H1 (cell line): Measurements from ENCODE around the gene POLR1G. TPM values are rescaled to one million over a fixed set of nuclear protein-coding genes. Genes with fewer than 3 reads are reported as not detected.

Source experiments
- CTCF ChIA-PET: fragments of 300-600 bp; sonication (Branson Sonifier 250); formaldehyde crosslinking; loops from one replicate; lab custom pipeline; 2021; ENCODE audit not compliant: partially characterized antibody; lab: Charles Lee
- POLR2A ChIA-PET: fragments of 300-600 bp; sonication (Branson Sonifier 250); formaldehyde crosslinking; loops from one replicate; lab custom pipeline; 2021; ENCODE audit warnings: inconsistent platforms; ENCODE audit not compliant: partially characterized antibody; lab: Charles Lee
- DNase-seq, 2 experiments: peaks; one replicate each; pipeline versions ENCODE4 v3.0.0 to v3.0.0-alpha.2; 2010 to 2022; ENCODE audit warnings: low spot score in 2 of 2, low read depth in 1 of 2, mixed read lengths in 1 of 2
- FAIRE-seq: peaks from 2 replicates; lab custom pipeline; 2011; peaks lifted over from hg19 to GRCh38; lab: Jason Lieb, UNC
- H2AFZ ChIP-seq: 2 replicates; pipeline ENCODE4 v1.8.1; 2012; ENCODE audit warnings: low read length, inconsistent platforms
- H2AK5ac ChIP-seq: 2 replicates; pipeline ENCODE4 v1.6.1; 2013; ENCODE audit warnings: low read depth, low read length
- H2BK120ac ChIP-seq: replicated peaks from 2 replicates; pipeline ENCODE3; 2013; ENCODE audit warnings: low read depth, low read length, inconsistent platforms
- H2BK12ac ChIP-seq: 2 replicates; pipeline ENCODE4 v1.6.1; 2013; ENCODE audit warnings: low read depth, low read length
- H2BK15ac ChIP-seq: 2 replicates; pipeline ENCODE4 v1.6.1; 2013; ENCODE audit warnings: low read length
- H2BK20ac ChIP-seq: 2 replicates; pipeline ENCODE4 v1.6.1; 2013; ENCODE audit warnings: low read length
- H2BK5ac ChIP-seq: 2 replicates; pipeline ENCODE4 v1.6.1; 2013; ENCODE audit warnings: low read depth, low read length
- H3K14ac ChIP-seq: 2 replicates; pipeline ENCODE4 v1.6.1; 2013; ENCODE audit warnings: inconsistent platforms; ENCODE audit not compliant: insufficient read length
- H3K18ac ChIP-seq: 2 replicates; pipeline ENCODE4 v1.6.1; 2013; ENCODE audit warnings: low read length; ENCODE audit errors: extremely low read depth
- H3K23ac ChIP-seq: 2 replicates; pipeline ENCODE4 v1.6.1; 2013; ENCODE audit warnings: inconsistent platforms; ENCODE audit not compliant: insufficient read length
- H3K23me2 ChIP-seq: 2 replicates; pipeline ENCODE4 v1.6.1; 2013; ENCODE audit warnings: low read depth, low read length
- H3K27ac ChIP-seq: 2 replicates; pipeline ENCODE4 v1.6.1; 2011; ENCODE audit warnings: low read depth, low read length, inconsistent platforms
- H3K27me3 ChIP-seq, 4 experiments: replicated peaks in 1 of 4; 1 replicate in 1 of 4; 2 replicates in 3 of 4; pipeline versions ENCODE4 v1.6.1 to v1.8.1; 2011 to 2013; ENCODE audit warnings: low read length in 3 of 4, mild to moderate bottlenecking in 3 of 4, inconsistent platforms in 2 of 4, mixed read lengths in 2 of 4, moderate library complexity in 1 of 4; ENCODE audit not compliant: control insufficient read depth in 3 of 4, insufficient read depth in 3 of 4; ENCODE audit errors: extremely low read depth in 1 of 4
- H3K36me3 ChIP-seq, 4 experiments: 2 replicates each; pipeline versions ENCODE4 v1.6.1 to v1.8.1; 2011 to 2013; ENCODE audit warnings: mild to moderate bottlenecking in 4 of 4, low read length in 3 of 4, moderate library complexity in 2 of 4, control low read depth in 1 of 4, inconsistent platforms in 1 of 4; ENCODE audit not compliant: insufficient read depth in 4 of 4, control insufficient read depth in 2 of 4
- H3K4ac ChIP-seq: replicated peaks from 2 replicates; pipeline ENCODE3; 2013; ENCODE audit warnings: low read length, low read depth, mixed read lengths, inconsistent platforms; ENCODE audit not compliant: insufficient read length
- H3K4me1 ChIP-seq, 4 experiments: replicated peaks in 1 of 4; 1 replicate in 1 of 4; 2 replicates in 3 of 4; pipeline versions ENCODE4 v1.6.1 to v1.8.1; 2011 to 2013; ENCODE audit warnings: low read length in 3 of 4, inconsistent platforms in 2 of 4, mixed read lengths in 1 of 4; ENCODE audit not compliant: insufficient read depth in 4 of 4, control insufficient read depth in 3 of 4
- H3K4me2 ChIP-seq, 2 experiments: 2 replicates each; pipeline versions ENCODE4 v1.6.1 to v1.8.1; 2011 to 2013; ENCODE audit warnings: low read depth in 2 of 2, low read length in 2 of 2, control low read depth in 1 of 2, inconsistent platforms in 1 of 2, mild to moderate bottlenecking in 1 of 2; ENCODE audit not compliant: insufficient read depth in 1 of 2
- H3K4me3 ChIP-seq, 4 experiments: fragments of 200-600, 300-600 bp in 1 of 4; sonication (generic), shearing (Covaris generic), sonication (Bioruptor Twin) in 1 of 4; 2 replicates each; pipeline versions ENCODE4 v1.5.1 to v1.8.1; 2011 to 2016; ENCODE audit warnings: low read length in 4 of 4, low read depth in 3 of 4, control low read depth in 2 of 4, inconsistent platforms in 2 of 4, mild to moderate bottlenecking in 2 of 4, mixed read lengths in 1 of 4, moderate library complexity in 1 of 4; ENCODE audit not compliant: insufficient read depth in 2 of 4; ENCODE audit errors: extremely low read depth in 1 of 4
- H3K56ac ChIP-seq: replicated peaks from 2 replicates; pipeline ENCODE3; 2013; ENCODE audit warnings: low read depth, mild to moderate bottlenecking, mixed read lengths, low read length, inconsistent platforms; ENCODE audit not compliant: insufficient read length
- H3K79me1 ChIP-seq: 2 replicates; pipeline ENCODE4 v1.6.1; 2013; ENCODE audit warnings: low read depth, low read length, control low read depth
- H3K79me2 ChIP-seq, 2 experiments: 2 replicates each; pipeline versions ENCODE4 v1.6.1 to v1.8.1; 2012 to 2013; ENCODE audit warnings: low read length in 2 of 2, mild to moderate bottlenecking in 2 of 2, inconsistent platforms in 1 of 2; ENCODE audit not compliant: insufficient read depth in 2 of 2, control insufficient read depth in 1 of 2
- H3K9ac ChIP-seq, 4 experiments: replicated peaks in 1 of 4; 1 replicate in 1 of 4; 2 replicates in 3 of 4; pipeline versions ENCODE4 v1.6.1 to v1.8.1; 2011 to 2013; ENCODE audit warnings: low read depth in 3 of 4, low read length in 3 of 4, control low read depth in 2 of 4, mild to moderate bottlenecking in 2 of 4, moderate library complexity in 2 of 4, inconsistent platforms in 1 of 4; ENCODE audit errors: extremely low read depth in 1 of 4
- H3K9me3 ChIP-seq, 2 experiments: 2 replicates each; pipeline versions ENCODE4 v1.6.1 to v1.8.1; 2012 to 2013; ENCODE audit warnings: mild to moderate bottlenecking in 2 of 2, moderate library complexity in 2 of 2, control low read depth in 1 of 2, inconsistent platforms in 1 of 2, low read depth in 1 of 2, low read length in 1 of 2, mixed read lengths in 1 of 2; ENCODE audit not compliant: insufficient read depth in 2 of 2
- H4K20me1 ChIP-seq, 2 experiments: replicated peaks in 1 of 2; 2 replicates each; pipeline versions ENCODE3 to v1.8.1; 2011 to 2013; ENCODE audit warnings: inconsistent platforms in 2 of 2, low read length in 2 of 2, mild to moderate bottlenecking in 1 of 2; ENCODE audit not compliant: insufficient read depth in 2 of 2, control insufficient read depth in 1 of 2
- H4K5ac ChIP-seq: 2 replicates; pipeline ENCODE4 v1.6.1; 2013; ENCODE audit warnings: low read length, low read depth, mixed read lengths, inconsistent platforms; ENCODE audit not compliant: insufficient read length
- H4K8ac ChIP-seq: 2 replicates; pipeline ENCODE4 v1.8.0; 2013; ENCODE audit warnings: mild to moderate bottlenecking, moderate library complexity, low read length, inconsistent platforms; ENCODE audit not compliant: insufficient read depth; ENCODE audit errors: extremely low read depth
- H4K91ac ChIP-seq: replicated peaks from 2 replicates; pipeline ENCODE3; 2013; ENCODE audit warnings: low read length, mixed read lengths, inconsistent platforms; ENCODE audit not compliant: insufficient read length
- ATF3 ChIP-seq: IDR thresholded peaks from 2 replicates; pipeline ENCODE4 v1.6.1; 2011; ENCODE audit warnings: low read depth, mild to moderate bottlenecking, low read length; ENCODE audit not compliant: insufficient read depth
- CBX8 ChIP-seq: fragments of 300-800, 300-1000 bp; sonication (generic); IDR thresholded peaks from 2 replicates; pipeline ENCODE4 v1.7.1; 2016; ENCODE audit warnings: low read depth, low read length, borderline replicate concordance
- CHD1 ChIP-seq: IDR thresholded peaks from 2 replicates; pipeline ENCODE4 v1.6.1; 2012; ENCODE audit warnings: low read depth, low read length, improper control_type of control experiment
- CREB1 ChIP-seq: IDR thresholded peaks from 2 replicates; pipeline ENCODE4 v1.6.1; 2012; ENCODE audit warnings: inconsistent platforms
- CTBP2 ChIP-seq: IDR thresholded peaks from 2 replicates; pipeline ENCODE4 v1.7.0; 2011; ENCODE audit warnings: borderline replicate concordance, mild to moderate bottlenecking, moderate library complexity, mixed read lengths, low read length; ENCODE audit not compliant: insufficient read depth, insufficient read length
- FOSL1 ChIP-seq: IDR thresholded peaks from 2 replicates; pipeline ENCODE4 v1.6.1; 2011; ENCODE audit warnings: mild to moderate bottlenecking, low read depth, low read length, moderate library complexity; ENCODE audit not compliant: insufficient read depth
- JUN ChIP-seq: IDR thresholded peaks from 2 replicates; pipeline ENCODE4 v1.6.1; 2011; ENCODE audit warnings: low read depth, mild to moderate bottlenecking, improper control_type of control experiment, low read length
- JUND ChIP-seq: IDR thresholded peaks from 2 replicates; pipeline ENCODE4 v1.6.1; 2011; ENCODE audit warnings: mild to moderate bottlenecking, improper control_type of control experiment, low read length
- MAX ChIP-seq: IDR thresholded peaks from 2 replicates; pipeline ENCODE4 v1.6.1; 2012; ENCODE audit warnings: inconsistent platforms
- NANOG ChIP-seq: IDR thresholded peaks from 2 replicates; pipeline ENCODE4 v1.6.1; 2011; ENCODE audit warnings: low read length, low read depth, mild to moderate bottlenecking, inconsistent platforms; ENCODE audit not compliant: insufficient read depth, poor library complexity, severe bottlenecking
- SIN3A ChIP-seq, 2 experiments: IDR thresholded peaks in 1 of 2; conservative IDR thresholded peaks in 1 of 2; 2 replicates each; pipeline ENCODE4 v1.6.1; 2011 to 2012; ENCODE audit warnings: low read length in 2 of 2, improper control_type of control experiment in 1 of 2, low read depth in 1 of 2, mild to moderate bottlenecking in 1 of 2
- SIRT6 ChIP-seq: IDR thresholded peaks from one replicate; pipeline ENCODE4 v1.7.1; 2012; ENCODE audit warnings: low read length, inconsistent platforms
- SP1 ChIP-seq: IDR thresholded peaks from 2 replicates; pipeline ENCODE4 v1.6.1; 2011; ENCODE audit warnings: low read depth, low read length
- WGBS, 2 experiments: shearing (Covaris generic) in 1 of 2; methylation state at CpG; one replicate each; pipeline versions ENCODE4 v1.1.6 to v1.1.7; 2013 to 2015; ENCODE audit warnings: low lambda C conversion rate in 2 of 2, mixed read lengths in 2 of 2, inconsistent platforms in 1 of 2, low coverage in 1 of 2, missing lambda C conversion rate in 1 of 2; ENCODE audit not compliant: insufficient replicate concordance in 2 of 2, insufficient coverage in 1 of 2, insufficient read length in 1 of 2; ENCODE audit errors: extremely low coverage in 1 of 2, missing lambda C conversion rate in 1 of 2; 5-methylcytosine and 5-hydroxymethylcytosine counted together
- polyA plus RNA-seq, 7 experiments: library from polyadenylated mRNA; depleted of rRNA in 3 of 7; stranded (reverse) in 5 of 7; unstranded in 2 of 7; fragments of >200 nt in 5 of 7; fragments of 200-250 nt in 2 of 7; gene quantifications; 1 replicate in 5 of 7; 2 replicates in 1 of 7; 4 replicates in 1 of 7; pipeline versions ENCODE4 v1.2.1 to v1.2.3, GENCODE V29; 2011 to 2013; ENCODE audit warnings: missing spikeins in 2 of 7, mixed read lengths in 2 of 7
- total RNA-seq: library from RNA; stranded (reverse); fragmentation: NEBNext Ultra II Directional; extraction: Animal tissue kit (Norgen Biotek cat#: 25700); gene quantifications from 2 replicates; pipeline ENCODE4 v1.2.1, GENCODE V29; 2021

POLR1G gene
- total and polyA plus RNA-seq, 2 of the 8 experiments (the other 6 are each of a cell fraction or from before 2014, with no cell fraction given), result 16.8 to 34.8 TPM

DNA sequence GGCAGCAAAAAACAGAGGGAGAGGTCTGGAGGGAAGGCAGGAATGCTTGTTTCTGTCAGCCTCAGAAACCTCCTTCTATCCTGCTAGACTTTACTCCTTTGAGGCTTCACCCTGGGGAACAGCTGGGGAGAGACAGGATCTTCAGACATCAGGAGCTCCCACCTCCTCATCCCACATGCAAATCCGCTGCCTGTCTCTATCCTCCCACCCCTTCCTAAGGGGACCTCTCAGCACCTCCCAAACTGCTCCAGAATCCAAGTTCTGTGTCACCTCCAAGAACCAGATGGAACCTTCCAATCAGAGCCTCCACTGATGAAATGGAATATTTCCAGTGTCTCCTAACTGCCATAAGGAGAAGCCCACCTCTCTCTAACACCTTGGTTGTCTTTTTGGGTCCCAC, 26.3 kb upstream of the POLR1G start:
- H3K79me2 ChIP-seq, result no peaks in the 10 kb centered on the region
- H4K20me1 ChIP-seq, result peaks cover 0 to 3% of the 10 kb centered on the region in 2 experiments
- H2AFZ ChIP-seq, result no peak overlapping the region
- no peak for FAIRE-seq
- POLR2A ChIA-PET, result interaction anchor here (1.4 kb wide), 1 partner anchor 9 kb away, joined by 3 read pairs; no protein-coding TSS in a partner anchor
- no peak overlapping the region for H4K5ac ChIP-seq
- H3K9me3 ChIP-seq, result no peaks in the 10 kb centered on the region
- no peak overlapping the region for H3K4me2 ChIP-seq
- H3K14ac ChIP-seq, result no peak overlapping the region
- no peaks in the 10 kb centered on the region for H3K23me2 ChIP-seq
- no peak overlapping the region for H2BK12ac ChIP-seq
- no peak overlapping the region for H2BK5ac ChIP-seq
- no peak overlapping the region for H3K27ac ChIP-seq
- H3K79me1 ChIP-seq, result no peaks in the 10 kb centered on the region
- DNase-seq, result no peak
- 71% methylated on average over 1 of the region's 1 CpG; no CpG with 5 or more reads in 1 of the 2 experiments for WGBS, 2 experiments
- no peak overlapping the region for H2AK5ac ChIP-seq
- no peak overlapping the region for H2BK120ac ChIP-seq
- CTCF ChIA-PET, result interaction anchor here (5.4 kb wide), 1 partner anchor 15 kb away, joined by 32 read pairs; no protein-coding TSS in a partner anchor
- no peak overlapping the region for H3K9ac ChIP-seq
- H3K27me3 ChIP-seq, result peaks cover 0 to 4% (median 4%) of the 10 kb centered on the region in 4 experiments; a peak in 6 of 7 replicates
- no peak overlapping the region for H3K4me3 ChIP-seq
- H2BK15ac ChIP-seq, result no peak overlapping the region
- no peak overlapping the region for H4K91ac ChIP-seq
- H3K18ac ChIP-seq, result no peak overlapping the region
- no peak overlapping the region for H4K8ac ChIP-seq
- H3K56ac ChIP-seq, result no peak overlapping the region
- peaks cover 0 to 3% (median 0%) of the 10 kb centered on the region in 4 experiments; a peak in 1 of 7 replicates for H3K4me1 ChIP-seq
- 0 out of 2 replicates have a peak overlapping the region, but pooled peaks have one; percentile 61 for H2BK20ac ChIP-seq
- no peaks in the 10 kb centered on the region for H3K36me3 ChIP-seq
- H3K23ac ChIP-seq, result no peak overlapping the region
- H3K4ac ChIP-seq, result no peak overlapping the region
- no peak for TF ChIP-seq SIN3A (conservative IDR thresholded peaks at IDR 0.05 in 1 of 2, IDR thresholded peaks at IDR 0.05 in 1 of 2; ENCODE audit: low read depth in 1 of 2, low read length in 2 of 2)
- TF ChIP-seq CBX8, result no peak
- TF ChIP-seq NANOG, result no peak
- no peak for TF ChIP-seq SIRT6
- TF ChIP-seq JUND, result no peak
- no peak for TF ChIP-seq MAX
- TF ChIP-seq JUN, result no peak
- TF ChIP-seq CHD1, result no peak
- TF ChIP-seq CREB1, result no peak
- TF ChIP-seq ATF3, result no peak
- TF ChIP-seq FOSL1, result no peak
- TF ChIP-seq CTBP2, result no peak
- no peak for TF ChIP-seq SP1
